Activated CD4-positive, alpha-beta T cell treated with anti-CD3 and anti-CD28 coated beads for 1 hour (primary cell): Measurements from ENCODE around the gene HIVEP3.

ENCODE experiments used
- DNase-seq: peaks from one replicate; pipeline ENCODE4 v3.0.0-alpha.2; 2020

HIVEP3 gene

GRCh38 chr1:41488040-41488951 is 430.4 kb downstream of the HIVEP3 start:
- DNase-seq, result no peak

GRCh38 chr1:41487126-41488039 is 431.3 kb downstream of the HIVEP3 start:
- DNase-seq, result no peak

- DNase-seq, result no peak
Measured at GRCh38 chr1:41486371-41487125, 432.2 kb downstream of the HIVEP3 start.

GRCh38 chr1:41486053-41486370 is 432.7 kb downstream of the HIVEP3 start:
- no peak for DNase-seq

- DNase-seq, result no peak
Measured at GRCh38 chr1:41485605-41486004, 433.1 kb downstream of the HIVEP3 start.

GRCh38 chr1:41484402-41485241 is 434.1 kb downstream of the HIVEP3 start, which contains the start of gene EDN2:
Gene EDN2, minus strand, starts transcription at chr1:41484683. Its CDS starts 82 bp downstream, at chr1:41484601.
- DNase-seq, result no peak

- no peak for DNase-seq
Measured at GRCh38 chr1:41483960-41484401, 434.7 kb downstream of the HIVEP3 start.

GRCh38 chr1:41483001-41483850 is 435.5 kb downstream of the HIVEP3 start:
- no peak for DNase-seq

- DNase-seq, result no peak
Measured at GRCh38 chr1:41482001-41482765, 436.5 kb downstream of the HIVEP3 start.

- no peak for DNase-seq
Measured at GRCh38 chr1:41481109-41481775, 437.5 kb downstream of the HIVEP3 start.

- no peak for DNase-seq
Measured at GRCh38 chr1:41480204-41481108, 438.3 kb downstream of the HIVEP3 start.

GRCh38 chr1:41479808-41480160 is 438.9 kb downstream of the HIVEP3 start:
- DNase-seq, result no peak

- DNase-seq, result no peak
Measured at GRCh38 chr1:41479000-41479807, 439.5 kb downstream of the HIVEP3 start.

GRCh38 chr1:41478118-41478748 is 440.5 kb downstream of the HIVEP3 start:
- no peak for DNase-seq

- DNase-seq, result no peak
Measured at GRCh38 chr1:41476807-41477361, 441.8 kb downstream of the HIVEP3 start.

- DNase-seq, result no peak
Measured at GRCh38 chr1:41475859-41476567, 442.7 kb downstream of the HIVEP3 start.
